ENCODE measurements around the gene APRT.

The APRT gene

GRCh38 chr16:88811769-88812512 is at the start of gene APRT:
APRT (minus strand) TSS chr16:88811928; CDS start chr16:88811899, 29 bp downstream.
- DNase-seq: peak; percentile 85

GRCh38 chr16:88861359-88861758 is 49.6 kb upstream of the APRT start:
- DNase-seq: no peak

DNA sequence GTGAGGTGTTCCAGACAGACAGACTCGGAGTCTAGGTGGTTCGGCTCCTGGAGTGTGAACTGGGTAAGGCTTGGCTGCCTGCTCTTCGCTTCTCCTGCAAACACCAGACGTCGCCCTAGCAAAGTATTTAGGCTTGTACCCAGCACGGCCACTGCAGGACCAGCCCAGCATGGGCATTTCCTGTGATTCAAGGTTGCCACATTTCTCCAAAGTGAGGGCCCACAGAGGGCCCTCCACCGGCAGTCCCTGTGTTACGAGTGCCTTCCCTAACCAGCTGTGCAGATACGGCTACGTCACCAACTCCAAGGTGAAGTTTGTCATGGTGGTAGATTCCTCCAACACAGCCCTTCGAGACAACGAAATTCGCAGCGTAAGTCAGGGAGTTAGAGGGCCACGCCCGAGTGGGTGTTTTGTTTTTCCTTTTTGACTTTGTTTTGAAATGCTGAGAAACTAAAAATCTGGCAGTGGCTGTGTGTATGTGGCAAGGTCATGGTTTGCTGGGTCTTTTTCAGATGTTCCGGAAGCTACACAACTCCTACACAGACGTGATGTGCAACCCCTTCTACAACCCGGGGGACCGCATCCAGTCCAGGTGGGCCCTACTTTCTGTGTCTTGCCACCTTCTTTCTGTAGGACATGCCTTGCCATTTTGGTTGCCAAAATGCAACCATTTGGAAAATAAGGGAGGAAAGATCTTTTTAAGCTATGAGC is 47.8 kb upstream of the APRT start:
- DNase-seq: no peak

DNA sequence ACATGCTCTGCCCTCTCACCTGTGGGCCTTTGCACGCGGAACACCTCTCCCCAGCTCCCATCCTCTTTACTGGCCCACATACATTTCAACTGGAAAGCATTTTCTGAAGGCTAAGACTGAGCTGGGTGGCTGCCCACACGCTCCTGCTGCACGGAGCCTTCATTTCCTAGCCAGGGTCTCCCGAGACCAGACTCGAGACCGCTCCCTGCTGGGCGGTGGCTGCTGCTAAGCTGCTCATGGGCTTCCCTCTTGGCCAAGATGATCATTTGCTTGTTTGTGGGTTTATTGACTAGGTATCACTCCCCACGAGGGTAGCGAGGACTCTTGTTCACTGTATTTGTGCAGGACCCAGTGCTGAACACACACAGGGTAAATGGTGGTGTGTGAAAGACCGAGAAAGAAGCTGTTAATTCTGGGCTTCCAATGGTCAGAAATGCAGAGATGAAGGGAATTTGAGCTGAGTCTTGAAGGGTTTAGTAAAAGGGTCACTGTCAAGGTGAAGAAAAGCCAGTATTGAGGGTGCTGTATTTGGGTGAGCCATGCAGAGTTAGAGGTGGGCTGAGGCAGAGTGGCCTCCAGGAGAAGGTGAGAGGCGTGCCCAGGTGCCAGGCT is 46.1 kb upstream of the APRT start:
- DNase-seq: peak; percentile 27

- DNase-seq: peak; percentile 95
Observed at GRCh38 chr16:88856828-88857727, 45.4 kb upstream of the APRT start, which contains the start of the genes GALNS and TRAPPC2L. GALNS (minus strand) TSS chr16:88856947; CDS start chr16:88856877, 70 bp downstream. TRAPPC2L (plus strand) TSS chr16:88857127; CDS start chr16:88857151, 24 bp downstream.

DNA sequence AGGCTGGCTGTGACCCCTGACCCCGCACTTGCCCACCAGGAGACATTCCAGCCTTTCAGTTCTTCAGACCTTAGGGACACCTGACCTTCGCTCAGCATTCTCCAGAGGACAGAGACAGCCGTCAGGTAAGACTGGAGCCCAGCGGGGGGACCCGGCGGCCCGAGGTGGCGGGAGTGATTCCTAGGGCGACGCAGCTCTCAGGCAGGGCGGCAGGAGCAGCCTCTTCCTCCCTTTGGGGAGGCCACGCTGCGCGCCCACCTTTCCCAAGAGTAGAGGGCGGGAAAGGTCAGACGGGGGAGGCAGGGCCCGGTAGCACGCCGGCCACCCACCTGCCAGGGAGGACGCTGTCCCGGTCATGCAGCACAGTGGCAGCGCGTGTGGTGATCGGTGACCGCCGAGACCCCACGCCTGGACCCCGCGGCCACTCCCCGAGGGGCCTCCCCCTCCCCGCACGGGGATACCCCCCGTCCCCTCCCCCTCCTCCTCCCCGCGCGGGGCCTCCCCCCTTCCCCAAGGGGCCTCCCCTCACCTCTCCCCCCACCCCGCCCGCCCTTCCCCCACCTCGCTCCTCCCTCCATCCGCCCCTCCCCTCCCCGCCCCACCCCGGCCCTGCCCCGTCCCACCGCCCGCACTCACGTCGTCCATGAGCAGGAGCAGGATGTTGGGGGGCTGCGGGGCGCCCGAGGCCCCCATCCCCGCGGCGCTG is 44.5 kb upstream of the APRT start:
- DNase-seq: no peak

- DNase-seq: no peak
Observed at GRCh38 chr16:88855736-88856121, 44.0 kb upstream of the APRT start.

DNA sequence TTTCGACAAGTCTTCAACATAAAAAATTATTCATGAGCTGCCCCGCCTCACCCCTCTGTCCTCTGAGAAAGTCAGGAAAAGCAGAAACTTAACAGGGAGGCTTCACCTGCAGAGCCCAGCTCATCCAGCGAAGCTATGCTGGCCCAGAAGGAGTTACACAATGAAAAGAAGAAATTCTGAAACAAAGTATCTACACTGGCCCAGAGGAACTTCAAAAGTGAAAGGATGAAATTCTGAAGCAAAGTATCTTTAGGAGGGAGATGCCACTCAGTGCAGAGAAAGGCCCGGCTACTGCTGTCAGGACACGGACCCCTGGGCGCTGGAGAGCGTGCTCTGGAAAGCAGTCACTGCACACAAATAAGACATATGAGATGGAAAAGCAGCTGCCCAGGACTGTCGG is 43.4 kb upstream of the APRT start:
- DNase-seq: no peak

DNA sequence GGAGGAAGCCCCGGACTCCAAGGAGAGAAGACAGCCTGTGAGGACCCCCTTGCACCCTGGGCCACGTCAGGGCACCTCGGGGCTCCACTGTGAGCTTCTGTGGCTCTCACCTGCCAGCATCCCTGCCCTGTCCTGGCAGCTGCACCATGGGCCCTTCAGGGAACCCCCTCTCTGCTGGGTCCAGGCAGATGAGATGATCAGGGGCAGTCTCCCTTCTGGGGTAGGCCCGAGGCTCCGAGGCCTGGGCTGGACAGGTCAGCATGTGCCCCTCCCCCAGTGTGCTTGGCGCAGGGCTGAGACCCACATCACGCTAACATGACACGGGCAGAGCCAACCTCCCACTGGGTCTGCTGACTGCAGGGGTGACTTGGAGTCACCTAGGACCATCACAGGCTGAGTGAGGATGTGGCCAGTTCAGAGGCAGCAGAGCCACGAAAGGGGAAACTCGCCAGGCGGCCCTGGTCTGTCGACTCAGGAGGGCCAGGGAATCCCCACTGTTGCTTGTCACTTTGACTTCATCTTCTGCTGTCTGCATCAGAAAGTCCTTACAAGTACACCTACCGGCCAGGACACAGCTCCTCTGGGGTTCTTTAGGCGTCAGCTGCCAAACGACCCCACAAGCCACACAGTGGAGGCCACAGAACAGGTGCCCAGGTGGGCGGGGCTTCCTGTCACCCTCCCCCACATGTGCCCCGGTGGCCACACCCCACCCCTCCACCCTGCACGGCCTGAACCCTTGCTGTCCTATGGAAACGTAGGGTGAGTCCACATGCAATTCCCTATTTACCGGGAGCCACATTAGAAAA is 42.8 kb upstream of the APRT start:
- DNase-seq: no peak

- DNase-seq: no peak
Observed at GRCh38 chr16:88853325-88853941, 41.7 kb upstream of the APRT start.

DNA sequence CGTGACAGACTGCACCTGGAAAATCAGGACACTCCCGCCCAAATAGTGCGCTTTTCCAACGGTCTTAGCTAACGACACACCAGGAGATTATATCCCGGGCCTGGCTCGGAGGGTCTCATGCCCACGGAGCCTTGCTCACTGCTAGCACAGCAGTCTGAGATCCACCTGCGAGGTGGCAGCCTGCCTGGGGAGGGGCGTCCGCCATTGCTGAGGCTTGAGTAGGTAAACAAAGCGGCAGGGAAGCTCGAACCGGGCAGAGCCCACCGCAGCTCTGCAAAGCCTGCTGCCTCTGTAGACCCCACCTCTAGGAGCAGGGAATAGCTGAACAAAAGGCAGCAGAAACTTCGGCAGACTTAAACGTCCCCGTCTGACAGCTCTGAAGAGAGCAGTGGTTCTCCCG is 39.9 kb upstream of the APRT start:
- DNase-seq: no peak

DNA sequence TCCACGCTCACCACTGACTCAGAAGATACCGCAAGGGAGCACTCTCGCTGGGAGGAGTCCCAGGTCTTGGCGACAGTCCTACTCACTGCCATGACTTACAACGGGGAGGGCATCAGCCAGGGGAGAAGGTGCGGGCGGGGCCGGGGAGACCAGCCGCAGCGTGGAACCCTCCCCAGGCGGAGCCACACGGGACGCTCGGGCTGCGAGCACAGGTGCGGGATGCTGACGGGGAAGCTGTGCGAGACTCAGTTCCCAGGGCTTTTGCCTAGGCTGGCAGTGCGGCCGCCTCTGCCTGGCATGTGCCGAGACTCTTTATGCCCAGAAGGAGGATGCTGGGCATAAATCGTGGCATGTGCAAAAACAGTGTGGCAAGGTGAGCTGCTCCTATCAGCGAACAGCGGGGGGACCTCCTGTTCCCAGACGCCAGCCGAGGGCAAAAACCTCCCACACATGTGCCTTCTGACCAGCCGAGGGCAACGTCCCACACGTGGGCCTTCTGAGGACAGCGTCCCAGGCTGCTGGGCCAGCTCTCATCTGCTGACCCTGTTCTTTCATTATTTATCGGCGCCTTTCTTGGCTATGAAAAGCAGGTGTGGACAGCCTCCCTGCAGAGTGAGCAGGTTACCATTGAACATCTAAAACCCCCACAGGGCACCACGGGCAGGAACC is 38.9 kb upstream of the APRT start:
- DNase-seq: no peak

DNA sequence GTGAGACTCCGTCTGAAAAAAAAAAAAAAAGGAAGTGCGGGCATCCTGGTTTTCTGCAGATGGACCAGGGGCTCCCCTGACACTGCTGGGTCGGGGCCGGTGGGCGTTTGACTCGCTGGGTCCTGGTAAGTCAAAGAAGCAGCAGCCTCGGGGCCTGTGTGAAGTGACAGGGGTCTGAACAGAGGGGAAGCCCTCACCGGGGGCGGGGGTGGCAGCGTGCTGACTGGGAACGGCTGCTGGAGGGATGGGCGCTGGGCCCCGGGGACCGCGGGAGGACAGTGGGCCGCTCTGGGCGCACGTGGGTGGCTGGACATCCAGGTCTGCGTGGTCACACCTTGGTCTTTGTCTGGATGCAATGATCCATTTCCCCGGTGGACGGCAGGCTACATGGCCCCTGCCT is 36.8 kb upstream of the APRT start:
- DNase-seq: no peak

DNA sequence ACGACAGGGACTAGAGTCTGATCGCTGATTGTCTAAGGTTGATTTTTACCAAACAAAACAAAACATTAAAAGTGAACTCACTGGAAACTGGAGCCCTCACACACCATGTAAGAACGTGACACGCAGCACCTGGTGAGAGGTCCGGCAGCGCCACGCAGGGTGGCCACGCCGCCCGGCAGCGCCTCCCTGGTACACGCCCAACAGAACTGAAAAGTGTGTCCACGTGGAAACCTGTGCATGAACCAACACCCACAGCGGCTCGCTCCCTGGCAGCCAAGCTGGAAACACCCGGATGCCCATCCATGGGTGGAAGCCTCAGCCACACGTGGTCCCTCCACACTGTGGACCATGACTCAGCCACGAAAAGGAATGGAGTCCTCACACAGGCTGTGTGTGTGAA is 35.9 kb upstream of the APRT start:
- DNase-seq: no peak

- no peak for DNase-seq
Observed at GRCh38 chr16:88846088-88846487, 34.4 kb upstream of the APRT start.

- DNase-seq: no peak
Observed at GRCh38 chr16:88844419-88845036, 32.8 kb upstream of the APRT start.

DNA sequence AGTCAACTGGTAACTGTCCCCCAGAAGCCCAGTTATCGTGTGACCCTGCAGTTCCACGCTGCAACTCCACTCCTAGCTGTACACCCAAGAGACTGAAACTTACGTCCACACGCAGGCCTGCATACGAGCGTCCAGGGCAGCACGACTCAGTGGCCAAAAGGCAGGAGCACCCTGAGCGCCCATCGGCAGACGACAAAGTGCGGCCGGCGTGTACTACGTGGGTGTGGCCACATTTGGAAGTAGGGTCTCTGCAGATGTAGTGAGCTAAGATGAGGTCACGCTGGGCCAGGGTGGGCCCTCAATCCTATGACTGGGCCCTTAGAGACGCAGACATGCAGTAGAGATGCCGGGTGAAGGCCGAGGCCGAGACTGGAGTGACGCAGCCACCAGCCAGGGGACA is 31.5 kb upstream of the APRT start:
- DNase-seq: no peak

- no peak for DNase-seq
Observed at GRCh38 chr16:88842806-88843205, 31.1 kb upstream of the APRT start.

DNA sequence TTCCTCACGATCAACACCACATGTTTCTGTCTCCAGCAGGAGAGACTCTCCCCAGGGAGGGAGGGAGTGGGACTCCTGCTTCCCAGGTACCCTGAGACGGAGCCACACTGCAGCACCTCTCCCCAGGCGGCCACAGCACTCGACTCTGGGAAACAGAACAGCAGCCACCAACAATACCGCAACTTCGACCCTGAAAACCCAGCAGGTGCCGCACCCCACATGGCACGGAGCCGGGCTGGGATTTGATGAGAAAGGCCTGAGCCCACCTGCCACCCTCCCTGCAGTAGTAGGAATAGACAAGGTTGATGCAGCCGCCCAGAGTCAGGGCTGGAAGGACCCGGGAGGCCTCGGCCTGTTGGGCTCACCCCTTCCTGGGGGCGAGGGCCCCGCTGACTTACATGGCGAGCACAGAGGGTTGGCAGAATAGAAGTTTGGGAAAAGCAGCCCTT is 30.6 kb upstream of the APRT start:
- no peak for DNase-seq

Measured in NCI-H345 (cell line).